Esophagus (tissue), 2 donors: ENCODE results near the gene CYP1B1. TPM values are rescaled to one million over a fixed set of nuclear protein-coding genes. Genes with fewer than 3 reads are reported as not detected.
"Not testable (repeated sequence)": the region's sequence is repeated elsewhere in the genome, so short reads cannot be mapped to it uniquely, and the experiment has no call there.

Source experiments
- H3K27ac ChIP-seq, 2 donors: one replicate each; pipeline ENCODE4 v1.5.1; 2013; ENCODE audit warnings: low read depth in 2 of 2, mild to moderate bottlenecking in 2 of 2, inconsistent platforms in 1 of 2, low read length in 1 of 2, moderate library complexity in 1 of 2
- H3K27me3 ChIP-seq, 2 donors: one replicate each; pipeline ENCODE4 v1.6.1; 2013; ENCODE audit warnings: low read length in 2 of 2, control low read depth in 1 of 2, mild to moderate bottlenecking in 1 of 2; ENCODE audit not compliant: insufficient read depth in 2 of 2, control insufficient read depth in 1 of 2
- H3K36me3 ChIP-seq, 2 donors: one replicate each; pipeline ENCODE4 v1.6.1; 2013; ENCODE audit warnings: low read length in 1 of 2; ENCODE audit not compliant: control insufficient read depth in 2 of 2, insufficient read depth in 2 of 2
- H3K4me1 ChIP-seq, 2 donors: one replicate each; pipeline ENCODE4 v1.6.1; 2013; ENCODE audit warnings: low read length in 1 of 2; ENCODE audit not compliant: control insufficient read depth in 2 of 2, insufficient read depth in 2 of 2
- H3K4me3 ChIP-seq, 2 donors: one replicate each; pipeline ENCODE4 v1.5.1; 2013; ENCODE audit warnings: low read length in 2 of 2, mild to moderate bottlenecking in 2 of 2, low read depth in 1 of 2, moderate library complexity in 1 of 2
- H3K9me3 ChIP-seq, 2 donors: one replicate each; pipeline ENCODE4 v1.6.1; 2013; ENCODE audit warnings: mild to moderate bottlenecking in 2 of 2, low read depth in 1 of 2, low read length in 1 of 2, moderate library complexity in 1 of 2; ENCODE audit not compliant: control insufficient read depth in 2 of 2, insufficient read depth in 1 of 2
- WGBS, 2 donors: extraction: QIAGEN DNeasy Blood & Tissue Kit; methylation state at CpG; one replicate each; pipeline ENCODE4 v1.1.7; 2013; 5-methylcytosine and 5-hydroxymethylcytosine counted together
- polyA plus RNA-seq, 2 donors: library from polyadenylated mRNA; stranded (reverse); fragments of 200-250 nt; gene quantifications; one replicate each; pipeline ENCODE4 v1.2.3, GENCODE V29; 2013
- donor health status: healthy with polysubstance abuse.
- donor health status: Bipolar disorder and iron deficiency.

CYP1B1 gene
- polyA plus RNA-seq, 2 donors, result 1.5 to 8.4 TPM

DNA sequence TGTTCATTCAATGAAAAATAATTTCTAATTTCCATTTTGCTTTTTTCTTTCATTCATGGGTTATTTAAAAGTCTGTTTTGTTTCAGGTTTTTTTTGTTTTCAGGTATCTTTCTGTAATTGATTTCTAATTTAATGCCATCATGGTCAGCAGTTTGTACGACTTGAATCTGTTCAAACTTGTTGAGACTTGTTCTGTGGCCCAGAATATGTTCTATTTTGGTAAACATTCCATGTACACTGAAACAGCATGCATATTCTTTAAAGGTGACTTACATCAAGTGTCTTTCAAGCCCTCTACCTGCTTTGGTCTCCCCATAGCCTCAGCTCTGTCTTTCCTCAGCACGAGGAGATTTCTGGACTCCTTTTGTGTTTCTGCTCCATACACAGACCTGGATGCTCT, 49.1 kb downstream of the CYP1B1 start:
- no peaks in the 10 kb centered on the region for H3K27me3 ChIP-seq
- WGBS, 2 donors, result 51 to 66% methylated on average over 2 of the region's 2 CpGs
- H3K27ac ChIP-seq, result no peak overlapping the region
- H3K9me3 ChIP-seq, result no peaks in the 10 kb centered on the region
- no peaks in the 10 kb centered on the region for H3K36me3 ChIP-seq
- H3K4me3 ChIP-seq, result no peak overlapping the region
- no peaks in the 10 kb centered on the region for H3K4me1 ChIP-seq

DNA sequence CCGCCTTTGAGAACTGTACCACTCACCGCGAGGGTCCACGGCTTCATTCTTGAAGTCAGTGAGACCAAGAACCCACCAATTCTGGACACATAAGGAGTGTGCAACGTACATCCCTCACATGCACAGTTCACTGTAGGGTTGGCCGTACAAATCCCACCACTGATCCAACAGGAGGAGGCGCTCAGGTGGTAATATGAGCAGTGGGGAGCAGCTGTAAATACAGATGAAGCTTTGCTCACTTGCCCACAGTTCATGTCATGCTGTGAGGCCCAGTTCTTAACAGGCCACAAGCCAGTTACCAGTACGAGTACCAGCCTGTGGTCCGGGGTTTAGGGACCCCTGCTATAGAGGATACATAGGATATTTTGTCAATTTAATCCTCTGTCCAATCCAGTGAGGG, 54.4 kb downstream of the CYP1B1 start:
- Histone ChIP-seq H3K36me3 (no peaks in the 10 kb centered on the region), H3K4me1 (no peaks in the 10 kb centered on the region), H3K4me3 (no peak overlapping the region), H3K9me3 (no peaks in the 10 kb centered on the region), H3K27ac (no peak overlapping the region), H3K27me3 (no peaks in the 10 kb centered on the region)
- 92 to 94% methylated on average over 9 of the region's 9 CpGs for WGBS, 2 donors

DNA sequence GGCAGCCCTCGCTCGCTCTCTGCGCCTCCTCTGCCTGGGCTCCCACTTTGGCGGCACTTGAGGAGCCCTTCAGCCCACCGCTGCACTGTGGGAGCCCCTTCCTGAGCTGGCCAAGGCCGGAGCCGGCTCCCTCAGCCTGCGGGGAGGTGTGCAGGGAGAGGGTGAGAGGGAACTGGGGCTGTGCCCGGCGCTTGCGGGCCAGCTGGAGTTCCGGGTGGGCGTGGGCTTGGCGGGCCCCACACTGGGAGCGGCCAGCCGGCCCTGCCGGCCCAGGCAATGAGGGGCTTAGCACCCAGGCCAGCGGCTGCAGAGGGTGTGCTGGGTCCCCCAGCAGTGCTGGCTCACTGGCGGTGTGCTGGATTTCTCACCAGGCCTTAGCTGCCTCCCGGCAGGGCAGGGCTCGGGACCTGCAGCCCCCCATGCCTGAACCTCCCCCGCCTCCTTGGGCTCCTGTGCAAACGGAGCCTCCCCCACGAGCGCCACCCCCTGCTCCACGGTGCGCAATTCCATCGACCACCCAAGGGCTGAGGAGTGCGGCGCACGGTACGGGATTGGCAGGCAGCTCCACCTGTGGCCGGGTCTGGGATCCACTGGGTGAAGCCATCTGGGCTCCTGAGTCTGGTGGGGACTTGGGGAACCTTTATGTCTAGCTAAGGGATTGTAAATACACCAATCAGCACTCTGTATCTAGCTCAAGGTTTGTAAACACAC, 55.4 kb downstream of the CYP1B1 start:
- 96 to 98% methylated on average over 32 to 33 of the region's 33 CpGs for WGBS, 2 donors
- not testable (repeated sequence) for H3K36me3 ChIP-seq, H3K4me1 ChIP-seq, H3K27ac ChIP-seq, H3K9me3 ChIP-seq, H3K4me3 ChIP-seq, H3K27me3 ChIP-seq

DNA sequence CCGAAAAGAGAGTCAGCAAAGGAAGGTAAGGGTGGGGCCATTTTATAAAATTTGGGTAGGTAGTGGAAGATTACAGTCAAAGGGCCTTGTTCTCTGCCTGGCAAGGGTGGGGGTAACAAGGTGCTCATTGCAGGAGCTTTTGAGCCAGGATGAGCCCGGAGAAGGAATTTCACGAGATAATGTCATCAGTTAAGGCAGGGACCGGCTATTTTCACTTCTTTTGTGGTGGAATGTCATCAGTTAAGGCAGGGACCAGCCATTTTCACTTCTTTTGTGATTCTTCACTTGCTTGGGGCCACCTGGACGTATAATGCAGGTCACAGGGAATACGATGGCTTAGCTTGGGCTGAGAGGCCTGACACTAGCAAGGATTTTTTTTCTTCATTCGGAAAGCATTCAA, 58.1 kb downstream of the CYP1B1 start:
- WGBS, 2 donors, result 89 to 93% methylated on average over 7 of the region's 7 CpGs
- Histone ChIP-seq H3K27me3 (no peaks in the 10 kb centered on the region), H3K4me3 (no peak overlapping the region), H3K4me1 (no peaks in the 10 kb centered on the region), H3K36me3 (no peaks in the 10 kb centered on the region), H3K27ac (no peak overlapping the region), H3K9me3 (no peaks in the 10 kb centered on the region)

Other genes starting within 250 kb of the CYP1B1 start
- gene RMDN2, start 150.9 kb downstream of the CYP1B1 start, polyA plus RNA-seq, result 1 to 10 TPM; 2.3 to 3.5 TPM